Right atrium auricular region (tissue), 2 donors: Measurements from ENCODE around the gene PRKCE. TPM values are rescaled to one million over a fixed set of nuclear protein-coding genes. Genes with fewer than 3 reads are reported as not detected.
"Not testable (repeated sequence)": the region's sequence is repeated elsewhere in the genome, so short reads cannot be mapped to it uniquely, and the experiment has no call there.

ENCODE experiments used
- DNase-seq: peaks from one replicate; pipeline ENCODE4 v3.0.0-alpha.2; 2019; ENCODE audit warnings: low spot score
- H3K27ac ChIP-seq, 2 donors: fragments of 200-600 bp; sonication (generic); 1 replicate in 1 of 2; 2 replicates in 1 of 2; pipeline ENCODE4 v1.5.1; 2016 to 2019
- H3K27me3 ChIP-seq, 2 donors: fragments of 200-600 bp; sonication (generic); one replicate each; pipeline versions ENCODE4 v1.5.1 to v1.6.0; 2017 to 2019
- H3K36me3 ChIP-seq: fragments of 200-600 bp; sonication (generic); one replicate; pipeline ENCODE4 v1.5.1; 2016
- H3K4me1 ChIP-seq, 2 donors: fragments of 200-600 bp; sonication (generic); one replicate each; pipeline versions ENCODE4 v1.5.1 to v1.6.0; 2017 to 2019
- H3K4me3 ChIP-seq, 2 donors: fragments of 200-600 bp; sonication (generic); 1 replicate in 1 of 2; 2 replicates in 1 of 2; pipeline ENCODE4 v1.5.1; 2017 to 2019; ENCODE audit warnings: mild to moderate bottlenecking in 1 of 2, moderate library complexity in 1 of 2
- H3K9me3 ChIP-seq, 2 donors: fragments of 200-600 bp; sonication (generic); one replicate each; pipeline ENCODE4 v1.5.1; 2019
- CTCF ChIP-seq, 2 donors: fragments of 200-600 bp; sonication (generic); IDR thresholded peaks; one replicate each; pipeline ENCODE4 v1.5.1; 2019; ENCODE audit warnings: antibody characterized with exemption in 2 of 2
- total RNA-seq, 2 donors: library from RNA; depleted of rRNA; stranded (reverse); fragments of >200 nt; gene quantifications; one replicate each; pipeline ENCODE4 v1.1.0, GENCODE V29; 2016

Gene PRKCE
- total RNA-seq, 2 donors from 2014 or later, result 7.2 to 11.8 TPM

GRCh38 chr2:46213906-46214305 is 562.4 kb downstream of the PRKCE start:
- TF ChIP-seq CTCF (IDR thresholded peaks at IDR 0.05), result no peak

GRCh38 chr2:46216213-46216612 is 564.7 kb downstream of the PRKCE start:
- no peak for DNase-seq
- no peak for TF ChIP-seq CTCF (IDR thresholded peaks at IDR 0.05)
- no peak overlapping the region for H3K27ac ChIP-seq
- no peaks in the 10 kb centered on the region for H3K27me3 ChIP-seq
- H3K4me1 ChIP-seq, result no peaks in the 10 kb centered on the region
- no peak overlapping the region for H3K4me3 ChIP-seq
- H3K9me3 ChIP-seq, result peaks cover 0 to 31% of the 10 kb centered on the region in 2 donors
- no peaks in the 10 kb centered on the region for H3K36me3 ChIP-seq

More at GRCh38 chr2:46213906-46214305, 562.4 kb downstream of the PRKCE start:
- Histone ChIP-seq H3K4me1 (no peaks in the 10 kb centered on the region), H3K4me3 (no peak overlapping the region), H3K27ac (no peak overlapping the region), H3K36me3 (no peaks in the 10 kb centered on the region), H3K9me3 (peaks cover 0 to 36% of the 10 kb centered on the region in 2 donors), H3K27me3 (no peaks in the 10 kb centered on the region)
- no peak for DNase-seq

GRCh38 chr2:46223514-46223913 is 572.0 kb downstream of the PRKCE start:
- H3K4me1 ChIP-seq, H3K4me3 ChIP-seq, H3K27ac ChIP-seq, DNase-seq, H3K36me3 ChIP-seq, H3K27me3 ChIP-seq, H3K9me3 ChIP-seq: not testable (repeated sequence)

- H3K4me1 ChIP-seq, result peaks cover 0 to 6% of the 10 kb centered on the region in 2 donors
- TF ChIP-seq CTCF (IDR thresholded peaks at IDR 0.05), result no peak
- DNase-seq, result no peak
- no peaks in the 10 kb centered on the region for H3K36me3 ChIP-seq
- no peaks in the 10 kb centered on the region for H3K9me3 ChIP-seq
- H3K4me3 ChIP-seq, result no peak overlapping the region
- no peaks in the 10 kb centered on the region for H3K27me3 ChIP-seq
- peak overlapping the region in 1 of 2 donors; percentile 48 for H3K27ac ChIP-seq
Observed at GRCh38 chr2:46225150-46225625, 573.7 kb downstream of the PRKCE start.

- no peaks in the 10 kb centered on the region for H3K9me3 ChIP-seq
- TF ChIP-seq CTCF (IDR thresholded peaks at IDR 0.05), result no peak
- H3K27me3 ChIP-seq, result no peaks in the 10 kb centered on the region
- H3K4me3 ChIP-seq, result no peak overlapping the region
- H3K4me1 ChIP-seq, result peaks cover 0 to 10% of the 10 kb centered on the region in 2 donors
- H3K27ac ChIP-seq, result no peak overlapping the region
- H3K36me3 ChIP-seq, result no peaks in the 10 kb centered on the region
- DNase-seq, result no peak
Observed at GRCh38 chr2:46225730-46226129, 574.3 kb downstream of the PRKCE start.

- Histone ChIP-seq H3K27ac (no peak overlapping the region), H3K4me3 (no peak overlapping the region), H3K36me3 (no peaks in the 10 kb centered on the region), H3K4me1 (peaks cover 0 to 10% of the 10 kb centered on the region in 2 donors), H3K9me3 (no peaks in the 10 kb centered on the region), H3K27me3 (no peaks in the 10 kb centered on the region)
- DNase-seq, result no peak
- TF ChIP-seq CTCF (IDR thresholded peaks at IDR 0.05), result no peak
Observed at GRCh38 chr2:46226620-46227019, 575.1 kb downstream of the PRKCE start.
